OCI-LY7 (cell line): ENCODE measurements around the gene GPHN.

Experiments used
- CTCF ChIP-seq: fragments of 200-600 bp; sonication (generic); conservative IDR thresholded peaks from 2 replicates; pipeline ENCODE4 v1.5.1; 2014; ENCODE audit warnings: mild to moderate bottlenecking, antibody characterized with exemption, low read length, moderate library complexity, mixed read lengths
- EZH2phosphoT487 ChIP-seq: fragments of 200-600 bp; sonication (generic); IDR thresholded peaks from 2 replicates; pipeline ENCODE4 v1.6.1; 2018; ENCODE audit warnings: low read depth, borderline replicate concordance, mild to moderate bottlenecking, mixed run types, antibody characterized with exemption, low read length, moderate library complexity, mixed read lengths

DNA sequence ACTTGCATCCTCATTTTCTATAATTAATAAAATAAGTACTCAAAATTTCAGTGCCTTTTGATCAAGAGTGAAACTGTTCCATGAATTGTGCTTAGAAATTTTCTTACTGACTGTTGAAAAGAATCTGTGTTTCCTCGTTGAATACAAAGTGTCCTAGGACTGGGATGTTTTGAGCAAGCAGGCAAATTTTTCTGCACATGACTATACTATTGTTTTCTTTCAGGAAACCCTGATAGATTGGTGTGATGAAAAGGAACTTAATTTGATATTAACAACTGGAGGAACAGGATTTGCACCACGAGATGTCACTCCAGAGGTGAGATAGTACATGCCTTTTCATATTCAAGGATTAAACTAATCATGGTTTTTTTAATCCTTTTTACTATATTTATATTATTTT lies 316.3 kb downstream of the GPHN start:
- TF ChIP-seq CTCF (no peak), EZH2phosphoT487 (no peak)
